Measurements from ENCODE around the gene FRMD6.

Gene FRMD6

DNA sequence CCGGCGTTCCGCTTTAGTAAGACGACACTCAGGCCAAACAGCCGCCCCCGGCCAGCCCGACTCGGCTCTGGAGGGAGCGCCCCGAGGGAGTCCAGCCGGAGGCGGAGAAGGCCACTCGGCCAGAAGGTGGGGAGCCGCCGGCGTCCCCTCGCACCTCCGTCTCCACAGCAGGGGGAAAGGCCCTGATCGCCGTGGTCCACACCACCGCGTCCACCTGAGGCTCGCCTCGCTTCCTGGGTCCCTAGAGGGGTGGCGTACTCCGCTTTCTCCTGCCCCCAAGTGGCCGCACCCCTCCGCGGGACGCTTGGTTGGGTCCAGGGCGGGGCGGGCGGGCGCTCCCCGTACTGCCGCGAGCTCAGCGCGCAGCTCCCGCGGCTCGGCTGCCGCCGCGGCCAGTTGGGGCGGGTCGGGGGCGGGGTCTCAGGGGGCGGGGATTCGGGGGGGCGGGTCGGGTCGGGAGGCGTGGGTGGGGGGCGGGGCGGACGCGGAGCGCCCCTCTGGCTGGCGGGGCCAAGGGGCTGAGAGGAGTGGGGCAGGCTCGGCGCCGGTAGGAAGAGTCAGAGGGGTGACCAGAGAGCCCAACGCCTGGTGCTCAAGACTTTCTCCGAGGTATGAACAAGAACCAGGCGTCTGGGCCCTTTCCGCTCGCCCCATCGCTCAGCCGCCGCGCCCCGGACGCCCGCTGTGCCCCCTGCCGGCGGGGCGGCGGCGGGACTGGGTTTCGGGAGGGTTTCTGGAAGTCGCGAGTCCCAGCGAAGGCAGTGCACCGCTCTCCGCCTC lies at the start of gene FRMD6:
Gene FRMD6, plus strand, starts transcription at position 523 of the 780 bp plus-strand sequence. CDS start 37,927 bp downstream, outside the sequence.
- DNase-seq (ENCODE audit: low read depth), result peak; percentile 89

DNA sequence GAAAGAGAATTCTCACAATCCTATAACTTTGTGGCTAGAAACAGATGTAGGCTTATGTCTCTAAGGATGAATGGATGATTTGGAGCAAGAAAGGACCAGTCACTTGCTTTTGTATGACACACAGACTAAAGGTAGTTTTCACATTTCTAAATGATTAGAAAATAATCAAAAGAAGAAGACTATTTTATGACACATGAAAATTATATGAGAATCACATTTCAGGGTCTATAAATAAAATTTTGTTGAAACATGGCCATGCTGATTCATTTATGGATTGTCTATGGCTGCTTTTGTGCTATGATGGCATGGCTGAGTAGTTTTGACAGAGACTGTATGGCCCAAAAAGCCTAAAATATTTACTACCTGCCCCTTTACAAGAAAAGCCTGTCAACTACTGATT lies 49.4 kb upstream of the FRMD6 start:
- no peak for DNase-seq (ENCODE audit: low read depth)

DNA sequence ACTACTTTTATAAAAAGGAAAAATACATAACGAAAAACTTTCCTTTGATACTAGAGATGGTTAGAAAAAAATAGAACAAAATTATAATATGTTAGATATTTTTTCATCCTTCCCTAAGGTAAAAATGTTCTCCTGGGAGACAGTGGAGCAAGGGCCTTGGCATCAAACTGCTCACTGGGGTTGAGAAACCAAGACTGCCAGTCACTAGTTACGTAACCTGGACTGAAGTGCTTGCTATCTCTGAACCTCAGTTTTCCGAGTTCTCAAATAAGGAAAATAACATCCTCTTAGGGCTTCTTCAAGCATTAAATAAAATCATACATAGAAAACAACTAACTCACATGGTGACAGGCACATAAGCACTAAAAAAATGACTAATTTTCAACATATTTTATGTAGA lies 48.2 kb upstream of the FRMD6 start:
- DNase-seq (ENCODE audit: low read depth), result peak; percentile 64

DNA sequence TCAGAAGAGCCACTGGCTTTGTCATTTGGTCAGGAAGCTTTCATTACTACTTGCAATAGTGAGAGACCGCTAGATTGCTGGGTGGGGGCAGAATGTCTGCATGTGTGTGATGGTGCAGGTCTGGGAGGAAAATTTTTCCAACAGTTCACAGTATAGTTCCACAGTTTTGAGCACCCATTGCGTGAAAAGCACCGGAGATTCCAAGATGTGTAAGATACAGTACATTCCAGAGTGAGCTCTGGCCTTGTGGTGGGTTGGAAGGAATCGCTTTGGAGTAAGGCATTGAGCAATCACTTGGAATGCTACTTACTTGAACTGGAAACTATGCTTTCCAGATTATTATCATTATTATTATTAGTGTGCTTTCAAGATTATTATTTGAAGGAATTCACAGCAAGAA lies 47.6 kb upstream of the FRMD6 start:
- peak; percentile 83 for DNase-seq (ENCODE audit: low read depth)

DNA sequence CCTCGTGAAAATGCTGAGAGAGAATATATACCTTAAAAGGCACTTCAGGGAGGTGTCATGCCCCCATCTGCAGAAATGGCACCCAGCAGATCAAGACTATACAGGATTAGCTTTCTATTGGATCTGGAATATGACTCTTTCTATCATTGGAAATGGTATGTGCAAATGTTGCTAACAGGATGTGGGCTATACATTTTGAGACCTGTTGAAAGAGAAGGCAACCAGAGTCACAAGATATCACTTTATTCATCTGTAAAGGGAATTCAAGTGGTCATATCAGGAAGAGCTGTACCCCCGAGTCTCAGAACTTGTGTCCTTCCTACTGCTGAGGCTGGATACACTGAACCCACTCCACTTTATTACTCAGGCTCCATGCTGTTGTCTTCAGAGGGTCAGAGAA lies 46.1 kb upstream of the FRMD6 start:
- no peak for DNase-seq (ENCODE audit: low read depth)

DNA sequence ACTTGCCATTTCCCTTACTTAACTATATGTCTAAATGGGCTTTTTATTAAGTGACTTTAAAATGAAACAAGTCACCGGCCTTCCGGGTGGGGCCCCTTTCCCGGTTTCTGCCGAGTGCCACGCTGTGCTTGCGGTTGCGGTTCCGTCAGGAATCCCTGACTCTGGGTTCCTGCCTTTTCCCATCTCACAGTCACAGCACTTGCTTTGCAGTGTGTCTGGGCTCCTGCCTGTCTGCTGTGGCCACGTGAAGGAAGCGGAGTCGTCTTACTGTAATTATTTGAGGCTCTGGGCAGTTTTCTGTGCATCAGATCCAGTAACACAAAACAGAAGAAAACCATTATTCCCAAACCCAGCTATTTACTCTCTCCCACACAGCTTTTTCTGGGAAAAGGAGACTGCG lies 44.0 kb upstream of the FRMD6 start:
- peak; percentile 76 for DNase-seq (ENCODE audit: low read depth)

DNA sequence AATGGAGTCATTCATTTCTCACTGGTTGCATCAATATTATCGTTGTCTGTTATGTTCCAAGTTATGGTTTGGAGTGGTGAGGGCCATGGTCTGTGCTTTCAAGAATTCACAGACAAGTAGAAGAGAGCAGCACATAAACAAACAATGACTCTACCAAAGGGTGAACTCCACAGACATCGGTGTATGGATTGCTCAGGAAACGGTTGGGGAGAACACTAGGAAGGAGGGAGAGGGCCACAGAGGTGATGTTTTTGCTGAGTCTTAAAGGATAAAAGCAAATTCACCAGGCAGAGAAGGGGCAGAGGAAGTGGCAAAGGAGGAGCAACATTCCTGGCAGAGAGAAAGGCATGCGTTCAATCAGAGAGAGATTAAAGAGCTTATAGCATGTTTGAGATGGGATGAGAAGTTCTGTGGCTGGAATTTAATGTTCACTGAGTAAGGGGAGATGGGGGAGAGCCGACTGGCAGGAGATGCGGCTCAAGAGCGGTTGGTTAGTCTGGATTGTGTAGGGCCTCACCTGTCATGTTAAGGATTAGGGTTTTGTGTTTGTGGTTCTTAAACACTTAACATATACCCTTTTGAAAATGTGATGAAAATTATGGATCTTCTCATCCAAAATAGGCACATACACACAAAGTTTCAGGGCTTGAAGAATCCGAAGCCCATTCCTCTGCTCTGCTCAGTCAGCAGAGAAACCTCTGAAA lies 42.3 kb upstream of the FRMD6 start:
- DNase-seq (ENCODE audit: low read depth), result no peak

DNA sequence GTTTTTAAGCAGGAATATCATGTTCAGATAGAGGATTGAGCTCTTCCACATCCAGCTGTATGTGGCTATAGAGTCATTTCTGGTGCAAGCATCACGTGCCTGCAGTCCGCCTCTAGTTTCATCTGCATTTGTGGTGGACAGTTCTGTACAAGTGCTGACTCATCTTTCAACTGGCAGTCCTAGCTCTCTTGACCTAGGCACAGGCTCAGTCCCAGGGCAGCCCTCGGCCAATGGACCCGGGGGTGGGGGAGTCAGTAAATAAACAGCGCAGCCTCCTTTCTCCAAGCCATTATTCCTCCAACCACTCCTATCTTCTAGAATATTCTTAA lies 41.8 kb upstream of the FRMD6 start:
- peak; percentile 54 for DNase-seq (ENCODE audit: low read depth)

DNA sequence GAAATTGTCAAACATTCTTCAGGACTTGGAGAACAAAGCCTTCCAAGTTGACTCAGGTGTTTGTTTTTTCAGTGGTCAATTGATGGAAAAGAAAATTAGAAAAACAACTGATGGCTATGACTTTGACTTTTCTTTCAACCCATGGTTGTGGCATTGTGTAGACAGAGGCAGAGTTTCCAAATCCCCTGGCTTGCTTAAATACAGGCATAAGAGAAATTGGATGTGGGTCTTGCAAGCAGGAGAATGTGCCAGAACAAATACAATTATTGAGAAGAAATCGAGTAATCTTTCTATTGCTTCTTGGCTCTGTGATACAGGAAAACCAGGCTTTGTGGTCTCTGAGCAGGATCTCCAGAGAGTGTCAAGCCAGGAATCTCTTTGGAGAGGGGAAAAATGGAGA lies 40.9 kb upstream of the FRMD6 start:
- no peak for DNase-seq (ENCODE audit: low read depth)

DNA sequence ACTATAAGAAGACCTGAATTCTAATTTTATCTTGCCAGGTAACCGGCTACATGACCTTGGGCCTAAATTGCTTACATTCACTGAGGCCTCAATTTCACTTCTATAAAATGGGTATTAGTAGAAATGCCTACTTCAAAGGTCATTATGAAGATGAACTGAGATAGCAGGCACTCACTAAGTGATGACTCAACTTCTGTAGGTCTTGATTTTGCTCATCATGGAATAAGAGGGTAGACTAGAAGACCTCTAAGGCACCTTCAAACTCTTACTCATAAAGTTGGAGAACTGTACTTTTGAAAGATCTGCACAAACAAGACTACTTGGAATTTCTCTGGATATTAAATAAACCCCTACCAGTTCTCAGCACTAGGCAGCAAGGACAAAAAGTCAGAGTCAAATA lies 39.3 kb upstream of the FRMD6 start:
- no peak for DNase-seq (ENCODE audit: low read depth)

DNA sequence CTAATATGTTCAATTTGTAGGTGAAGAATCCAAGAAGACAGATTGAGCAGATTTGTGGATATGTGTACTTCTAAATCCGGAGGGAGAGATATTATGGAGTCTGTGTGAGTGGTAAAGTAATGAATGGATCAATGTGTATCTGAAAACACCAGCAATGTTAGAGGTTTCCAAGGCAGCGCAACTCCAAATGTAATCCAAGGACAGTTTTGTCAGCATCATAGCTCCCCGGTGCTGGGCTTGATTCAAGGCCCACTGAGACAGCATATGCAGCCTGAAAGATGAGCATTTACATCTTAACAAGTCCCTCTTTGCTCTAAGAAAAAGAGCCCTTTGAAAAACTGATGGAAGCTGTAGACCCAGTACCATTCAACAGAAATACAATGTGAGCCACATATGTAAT lies 38.3 kb upstream of the FRMD6 start:
- no peak for DNase-seq (ENCODE audit: low read depth)

DNA sequence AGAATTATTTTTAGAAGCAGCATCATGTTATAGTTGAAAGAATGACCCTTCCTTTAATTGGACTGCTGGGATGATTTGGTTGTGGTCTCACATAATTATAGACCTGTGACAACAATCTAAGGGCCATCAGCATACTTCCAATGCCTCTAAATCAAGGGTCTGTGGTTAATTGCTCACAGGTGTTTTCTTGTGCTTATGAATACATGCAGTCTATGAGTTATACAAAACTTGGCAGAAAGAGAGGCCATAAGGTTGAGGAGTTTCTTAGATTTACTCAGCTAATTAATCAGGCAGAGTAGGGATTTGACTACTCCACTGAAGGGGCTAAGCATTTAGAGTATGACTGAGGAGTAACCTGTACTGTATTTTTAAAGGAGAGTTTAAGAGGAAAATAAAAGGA lies 37.0 kb upstream of the FRMD6 start:
- DNase-seq (ENCODE audit: low read depth), result no peak

DNA sequence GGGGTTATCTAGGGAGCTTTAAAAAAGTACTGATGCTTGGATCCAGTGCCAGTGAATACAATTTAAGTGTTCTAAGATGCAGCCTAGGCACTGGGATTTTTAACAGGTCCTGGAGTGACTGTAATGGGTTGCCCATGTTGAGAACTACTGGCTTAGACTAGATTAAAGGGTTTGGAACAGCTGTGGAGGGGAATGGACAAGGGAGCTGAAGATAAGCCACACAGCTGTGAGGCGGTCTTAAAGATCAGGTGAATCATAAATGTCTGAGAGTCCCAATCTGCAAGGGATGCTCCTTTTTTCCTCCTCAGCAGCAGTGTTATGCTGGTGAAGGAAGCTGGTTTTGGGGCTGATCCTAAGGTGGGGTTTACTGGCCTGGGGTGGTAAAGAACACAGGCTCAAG lies 35.5 kb upstream of the FRMD6 start:
- no peak for DNase-seq (ENCODE audit: low read depth)

DNA sequence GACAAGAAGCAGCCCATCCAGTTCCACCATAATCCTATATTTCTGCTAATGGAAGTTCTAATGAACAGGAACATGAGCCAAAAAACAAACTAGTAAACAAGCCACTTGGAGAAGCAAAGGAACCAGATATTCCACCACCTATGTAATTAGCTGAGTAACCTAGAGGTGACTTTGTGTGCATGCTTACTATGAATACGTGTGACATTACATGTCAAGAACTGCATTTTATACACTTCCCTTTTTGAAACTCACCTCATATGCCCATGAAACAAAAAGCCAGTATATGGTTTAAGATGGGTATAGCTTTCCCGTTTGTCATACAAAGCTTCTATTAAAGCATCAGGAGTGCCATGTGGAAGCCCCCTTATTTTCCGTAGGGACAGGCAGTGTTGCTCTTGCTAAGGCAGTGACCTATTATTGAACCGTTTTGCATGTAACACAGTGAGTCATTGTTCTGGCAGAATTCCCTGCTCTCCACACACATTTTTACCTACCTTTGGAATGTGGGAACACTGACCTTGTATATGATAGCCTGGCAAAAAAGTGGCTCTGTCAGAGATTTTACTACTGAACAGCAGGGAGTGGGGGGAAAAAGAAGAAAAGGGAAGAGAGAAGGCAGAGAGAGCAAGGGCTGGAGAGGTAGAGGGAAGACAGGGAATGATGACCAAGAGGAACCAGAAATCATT lies 34.8 kb upstream of the FRMD6 start:
- peak; percentile 67 for DNase-seq (ENCODE audit: low read depth)

DNA sequence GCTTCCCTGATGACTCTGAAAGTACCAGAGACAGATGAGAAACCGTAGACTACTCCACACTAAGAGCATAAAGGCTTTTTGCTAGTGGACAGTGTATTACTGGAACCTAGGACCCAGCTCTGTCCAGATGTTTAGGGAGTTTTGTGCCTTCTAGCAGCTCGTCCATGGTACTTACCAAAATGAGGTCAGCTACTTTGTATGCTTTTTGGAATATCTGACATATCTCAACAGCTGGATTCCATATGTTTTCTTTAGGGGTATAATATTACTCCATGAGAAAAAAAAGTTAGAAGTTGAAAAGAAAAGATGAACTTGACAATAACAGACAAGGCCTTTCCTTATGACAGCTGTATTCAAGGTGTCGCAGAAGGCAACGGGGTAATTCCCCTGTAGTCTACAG lies 32.1 kb upstream of the FRMD6 start:
- no peak for DNase-seq (ENCODE audit: low read depth)

DNA sequence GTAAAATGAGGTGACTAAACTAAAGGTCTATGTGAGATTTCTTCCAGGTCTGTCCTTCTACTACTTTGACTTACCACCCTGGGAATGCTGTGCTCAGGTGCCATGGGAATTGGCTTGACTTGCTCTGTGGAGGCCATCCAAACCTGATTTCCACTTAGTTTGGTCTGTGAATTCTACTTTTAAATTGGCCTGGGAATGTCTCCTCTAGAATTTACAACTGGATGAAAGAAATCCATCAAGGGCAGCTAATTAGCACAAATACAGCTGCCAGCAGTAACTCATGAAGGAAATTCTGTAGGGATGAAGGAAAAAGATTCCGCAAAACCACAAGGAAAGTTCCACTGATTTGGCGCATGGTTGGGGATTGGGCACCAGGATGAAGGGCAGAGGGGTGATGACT lies 31.7 kb upstream of the FRMD6 start:
- no peak for DNase-seq (ENCODE audit: low read depth)

DNA sequence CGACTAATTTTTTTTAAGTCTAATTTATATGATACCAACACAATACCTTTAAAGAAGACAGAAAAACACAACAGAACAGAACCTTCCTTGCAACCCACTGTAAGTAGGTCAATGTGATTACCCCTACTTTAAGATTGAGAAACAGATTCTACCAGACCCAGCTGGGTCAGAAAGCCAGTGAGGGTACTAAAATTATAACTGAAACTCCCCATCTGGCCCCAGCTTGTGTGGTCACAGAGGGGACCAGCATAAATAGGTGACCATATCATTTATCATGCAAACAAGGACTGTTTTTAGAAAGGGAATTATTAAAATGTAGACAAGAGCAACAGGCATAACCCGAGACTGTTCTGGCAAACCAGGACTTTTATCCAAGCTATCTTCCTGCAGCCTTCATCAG lies 30.1 kb upstream of the FRMD6 start:
- no peak for DNase-seq (ENCODE audit: low read depth)

DNA sequence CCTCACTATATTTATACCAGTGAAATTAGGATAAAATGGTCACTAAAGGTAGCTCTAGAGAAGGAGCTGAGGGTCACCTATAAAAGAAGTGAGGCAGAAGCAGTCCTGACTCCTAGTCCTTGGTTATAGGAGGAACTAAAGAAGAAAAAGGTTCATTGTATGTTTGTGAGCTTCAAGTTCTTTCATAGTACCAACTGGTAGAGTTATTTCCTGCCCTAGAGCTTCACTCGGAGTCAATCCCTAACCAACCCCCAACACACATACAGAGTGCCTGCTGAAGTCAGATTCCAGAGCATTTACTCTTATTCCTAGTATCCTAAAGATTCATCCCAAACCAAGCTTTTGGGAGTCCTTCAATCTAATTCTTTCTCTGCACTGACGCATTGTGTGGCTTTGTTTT lies 29.3 kb upstream of the FRMD6 start:
- DNase-seq (ENCODE audit: low read depth), result no peak

DNA sequence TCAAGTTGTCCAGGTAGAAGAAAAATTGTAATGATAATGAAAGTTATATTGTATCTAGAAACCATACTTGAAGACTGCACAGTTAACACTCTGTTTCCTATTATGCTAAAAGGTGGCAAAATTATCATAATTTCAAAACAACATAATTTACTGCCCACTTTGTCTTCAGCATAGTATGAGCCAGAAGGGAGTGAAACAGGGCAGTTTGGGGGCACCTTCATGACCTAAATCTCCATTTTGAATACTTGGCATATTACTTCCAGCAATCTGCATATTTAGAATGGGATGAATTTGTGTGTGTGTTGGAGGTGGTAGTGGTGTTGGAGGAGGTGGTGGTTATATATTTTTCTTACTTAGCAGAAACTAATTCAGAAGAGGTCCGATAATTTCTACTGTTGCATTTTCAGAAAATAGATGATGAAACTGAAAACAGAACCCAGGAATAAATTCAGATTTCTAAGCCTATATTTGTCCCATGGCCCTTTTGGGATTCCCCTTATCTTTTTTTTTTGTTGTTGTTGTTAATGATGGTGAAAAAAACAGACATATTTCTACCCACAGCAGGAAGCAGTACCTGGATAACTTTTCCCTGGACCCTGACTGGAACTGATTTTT lies 26.6 kb upstream of the FRMD6 start:
- DNase-seq (ENCODE audit: low read depth), result no peak

DNA sequence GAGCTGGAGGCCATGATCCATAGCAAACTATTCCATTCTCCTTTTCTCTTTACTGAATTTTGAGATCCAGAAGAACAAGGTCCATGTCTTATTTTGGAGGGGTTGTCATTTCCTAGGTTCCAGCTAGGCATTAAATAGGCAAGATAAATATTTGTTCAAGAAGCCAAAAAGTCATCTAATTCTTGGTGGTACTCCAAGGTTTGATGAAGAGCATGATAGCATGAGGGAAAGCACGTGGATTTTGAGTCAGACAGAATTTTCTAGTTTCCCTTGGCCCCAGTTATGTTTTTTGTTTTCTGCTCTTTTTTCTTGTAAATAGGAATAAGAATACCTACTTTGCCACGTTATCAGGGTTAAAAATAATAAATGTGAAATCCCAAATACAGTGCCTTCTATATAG lies 25.5 kb upstream of the FRMD6 start:
- DNase-seq (ENCODE audit: low read depth), result no peak

DNA sequence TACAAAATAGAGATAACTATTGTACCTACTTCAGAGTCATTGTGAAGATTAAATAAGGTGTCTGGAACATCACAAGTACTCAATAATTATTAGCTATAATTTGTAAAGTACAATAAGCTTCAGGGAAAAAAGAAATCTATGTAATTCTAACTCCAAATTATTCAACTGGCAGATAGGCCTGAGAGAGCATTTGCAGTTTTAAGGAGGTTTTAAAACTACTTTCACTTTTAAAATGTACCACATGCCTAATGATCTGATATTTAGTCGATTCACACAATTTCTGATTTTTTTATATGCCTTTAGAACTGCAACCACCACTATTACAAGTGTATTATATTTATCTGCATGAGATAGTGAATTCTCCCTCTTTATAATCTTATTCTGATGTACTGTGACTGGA lies 24.9 kb upstream of the FRMD6 start:
- no peak for DNase-seq (ENCODE audit: low read depth)

DNA sequence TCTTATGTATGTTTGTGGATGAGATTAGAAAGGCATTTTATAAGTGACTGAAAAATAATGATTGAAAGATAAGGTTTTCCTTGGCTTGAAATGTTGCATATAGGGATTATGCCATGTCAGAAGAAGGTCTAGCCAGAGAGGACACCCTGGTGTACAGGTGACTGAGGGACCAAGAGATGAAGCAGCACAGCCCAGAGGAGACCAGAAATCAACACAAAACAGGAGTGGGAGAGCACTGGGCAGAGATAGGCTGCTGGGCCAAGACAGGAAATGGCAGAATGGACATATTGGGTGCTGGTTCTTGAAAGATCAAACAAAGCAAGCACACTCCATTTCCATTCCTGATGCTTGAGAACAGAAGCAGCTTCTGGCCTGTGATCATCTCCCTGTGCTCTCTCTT lies 24.4 kb upstream of the FRMD6 start:
- DNase-seq (ENCODE audit: low read depth), result no peak

DNA sequence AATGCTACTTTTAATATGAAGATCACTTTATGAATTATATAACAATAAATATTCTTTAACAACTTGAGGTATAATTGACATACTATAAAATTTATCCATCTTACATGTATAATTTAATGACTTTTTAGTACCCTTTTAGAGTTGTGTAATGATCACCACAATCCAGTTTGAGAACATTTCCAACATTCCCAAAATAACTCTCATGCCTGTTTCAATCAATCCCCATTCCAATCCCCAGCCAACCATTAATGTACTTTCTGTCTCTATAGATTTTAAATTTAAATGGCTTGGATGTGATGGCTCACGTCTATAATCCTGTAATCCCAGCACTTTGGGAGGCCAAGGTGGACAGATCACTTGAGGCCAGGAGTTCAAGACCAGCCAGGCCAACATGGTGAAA lies 23.5 kb upstream of the FRMD6 start:
- DNase-seq (ENCODE audit: low read depth), result no peak
